Type B pancreatic cell (in vitro differentiated cells): ENCODE data around the gene SLC39A10. TPM values are rescaled to one million over a fixed set of nuclear protein-coding genes. Genes with fewer than 3 reads are reported as not detected.

Source experiments
- DNase-seq: peaks from one replicate; pipeline ENCODE4 v3.0.0; 2021; ENCODE audit warnings: mixed read lengths; ENCODE audit not compliant: unreplicated experiment; ENCODE audit errors: extremely low spot score
- H3K27ac Mint-ChIP-seq: 2 replicates; pipeline ENCODE4 v1.8.0; 2021; ENCODE audit warnings: mild to moderate bottlenecking, mixed read lengths
- H3K27me3 Mint-ChIP-seq: 2 replicates; pipeline ENCODE4 v1.8.0; 2021; ENCODE audit warnings: mixed read lengths
- H3K36me3 Mint-ChIP-seq: 2 replicates; pipeline ENCODE4 v1.8.0; 2021; ENCODE audit warnings: mixed read lengths
- H3K4me1 Mint-ChIP-seq: one replicate; pipeline ENCODE4 v1.8.0; 2021; ENCODE audit warnings: mixed read lengths; ENCODE audit not compliant: unreplicated experiment
- H3K4me3 Mint-ChIP-seq: 2 replicates; pipeline ENCODE4 v1.8.0; 2021; ENCODE audit warnings: mild to moderate bottlenecking, mixed read lengths
- H3K9me3 Mint-ChIP-seq: 2 replicates; pipeline ENCODE4 v1.8.0; 2021; ENCODE audit warnings: mixed read lengths
- CTCF ChIP-seq: fragments of 200-600 bp; sonication (generic); conservative IDR thresholded peaks from 2 replicates; pipeline ENCODE4 v1.5.0; 2021; ENCODE audit warnings: antibody characterized with exemption, mild to moderate bottlenecking
- total RNA-seq: library from RNA; stranded (reverse); gene quantifications from 2 replicates; pipeline ENCODE4 v1.2.1, GENCODE V29; 2021; ENCODE audit warnings: low replicate concordance

SLC39A10 gene
- total RNA-seq, 1 donor from 2014 or later, result 63.2 TPM

GRCh38 chr2:195632856-195633572, 24.0 kb upstream of the SLC39A10 start:
- TF ChIP-seq CTCF, result no peak
- no peak overlapping the region for H3K4me3 Mint-ChIP-seq
- H3K36me3 Mint-ChIP-seq, result no peaks in the 10 kb centered on the region
- peaks cover 7% of the 10 kb centered on the region for H3K27me3 Mint-ChIP-seq
- no peak for DNase-seq
- H3K27ac Mint-ChIP-seq, result no peak overlapping the region
- H3K4me1 Mint-ChIP-seq, result no peaks in the 10 kb centered on the region
- H3K9me3 Mint-ChIP-seq, result no peaks in the 10 kb centered on the region

GRCh38 chr2:195633573-195633870, 23.5 kb upstream of the SLC39A10 start:
- Mint-ChIP-seq H3K9me3 (no peaks in the 10 kb centered on the region), H3K27me3 (peaks cover 7% of the 10 kb centered on the region), H3K4me3 (no peak overlapping the region), H3K4me1 (no peaks in the 10 kb centered on the region), H3K27ac (no peak overlapping the region), H3K36me3 (no peaks in the 10 kb centered on the region)
- TF ChIP-seq CTCF, result no peak
- no peak for DNase-seq

GRCh38 chr2:195633974-195634373, 23.1 kb upstream of the SLC39A10 start:
- no peaks in the 10 kb centered on the region for H3K9me3 Mint-ChIP-seq
- peaks cover 7% of the 10 kb centered on the region for H3K27me3 Mint-ChIP-seq
- H3K27ac Mint-ChIP-seq, result no peak overlapping the region
- H3K36me3 Mint-ChIP-seq, result no peaks in the 10 kb centered on the region
- H3K4me3 Mint-ChIP-seq, result no peak overlapping the region
- H3K4me1 Mint-ChIP-seq, result no peaks in the 10 kb centered on the region
- TF ChIP-seq CTCF, result no peak
- DNase-seq, result no peak

GRCh38 chr2:195636890-195637289, 20.1 kb upstream of the SLC39A10 start:
- DNase-seq, result no peak
- Mint-ChIP-seq H3K27ac (no peak overlapping the region), H3K4me3 (no peak overlapping the region), H3K36me3 (no peaks in the 10 kb centered on the region), H3K9me3 (no peaks in the 10 kb centered on the region), H3K4me1 (no peaks in the 10 kb centered on the region), H3K27me3 (peaks cover under 1% of the 10 kb centered on the region)
- TF ChIP-seq CTCF, result no peak

- Mint-ChIP-seq H3K9me3 (no peaks in the 10 kb centered on the region), H3K4me3 (no peak overlapping the region), H3K4me1 (no peaks in the 10 kb centered on the region), H3K27ac (no peak overlapping the region), H3K27me3 (peaks cover 4% of the 10 kb centered on the region), H3K36me3 (no peaks in the 10 kb centered on the region)
- TF ChIP-seq CTCF, result no peak
- DNase-seq, result no peak
Measured at GRCh38 chr2:195638750-195639149, 18.3 kb upstream of the SLC39A10 start.
